Glutamatergic neuron (in vitro differentiated cells): ENCODE measurements around the gene RPS6KA5. TPM values are rescaled to one million over a fixed set of nuclear protein-coding genes. Genes with fewer than 3 reads are reported as not detected.

Experiments used
- DNase-seq: peaks from one replicate; pipeline ENCODE4 v3.0.0; 2022
- H3K27ac Mint-ChIP-seq: one replicate; pipeline ENCODE4 v1.8.0; 2020; ENCODE audit warnings: mild to moderate bottlenecking, mixed read lengths, inconsistent platforms; ENCODE audit not compliant: unreplicated experiment
- H3K27me3 Mint-ChIP-seq: one replicate; pipeline ENCODE4 v1.8.0; 2020; ENCODE audit warnings: mild to moderate bottlenecking, moderate library complexity, mixed read lengths, inconsistent platforms; ENCODE audit not compliant: unreplicated experiment
- H3K36me3 Mint-ChIP-seq: one replicate; pipeline ENCODE4 v1.8.0; 2020; ENCODE audit warnings: mild to moderate bottlenecking, mixed read lengths, inconsistent platforms; ENCODE audit not compliant: unreplicated experiment
- H3K4me1 Mint-ChIP-seq: one replicate; pipeline ENCODE4 v1.8.0; 2020; ENCODE audit warnings: mild to moderate bottlenecking, low read depth, mixed read lengths, inconsistent platforms; ENCODE audit not compliant: unreplicated experiment
- H3K4me3 Mint-ChIP-seq: one replicate; pipeline ENCODE4 v1.8.0; 2020; ENCODE audit warnings: mild to moderate bottlenecking, mixed read lengths, inconsistent platforms; ENCODE audit not compliant: unreplicated experiment
- H3K9me3 Mint-ChIP-seq: one replicate; pipeline ENCODE4 v1.8.0; 2020; ENCODE audit warnings: mild to moderate bottlenecking, moderate library complexity, mixed read lengths, inconsistent platforms; ENCODE audit not compliant: unreplicated experiment
- total RNA-seq: library from RNA; stranded (reverse); fragmentation: NEBNext Ultra II Directional; extraction: Animal tissue kit (Norgen Biotek cat#: 25700); gene quantifications from one replicate; pipeline ENCODE4 v1.2.1, GENCODE V29; 2021; ENCODE audit not compliant: unreplicated experiment
- TF ChIP-seq, protein P1 (sequence below): fragments of 200-600 bp; sonication (generic); IDR thresholded peaks from one replicate; pipeline ENCODE4 v1.5.0; 2021; ENCODE audit not compliant: partially characterized antibody, unreplicated experiment

RPS6KA5 gene
- total RNA-seq, 1 donor from 2014 or later: 3.8 TPM

DNA sequence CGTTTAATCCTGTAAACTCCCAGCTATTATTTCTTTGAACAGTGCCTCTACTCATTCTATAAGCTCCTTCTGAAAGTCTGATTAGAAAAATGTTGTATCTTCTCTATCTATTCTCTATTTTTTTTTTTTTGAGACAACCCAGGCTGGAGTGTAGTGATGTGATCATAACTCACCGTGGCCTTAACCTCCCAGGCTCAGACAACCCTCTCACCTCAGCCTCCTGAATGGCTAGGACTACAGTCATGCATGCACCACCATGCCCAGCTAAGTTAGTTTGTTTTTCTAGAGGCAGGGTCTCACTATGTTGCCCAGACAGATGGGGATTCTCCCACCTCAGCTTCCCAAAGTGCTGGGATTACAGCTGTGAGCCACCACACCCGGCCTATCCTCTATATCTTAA, 66.6 kb downstream of the RPS6KA5 start:
- H3K4me1 Mint-ChIP-seq: no peaks in the 10 kb centered on the region
- H3K27me3 Mint-ChIP-seq: no peaks in the 10 kb centered on the region
- no peak overlapping the region for H3K27ac Mint-ChIP-seq
- H3K4me3 Mint-ChIP-seq: no peak overlapping the region
- no peak for DNase-seq
- TF ChIP-seq, protein P1, sequence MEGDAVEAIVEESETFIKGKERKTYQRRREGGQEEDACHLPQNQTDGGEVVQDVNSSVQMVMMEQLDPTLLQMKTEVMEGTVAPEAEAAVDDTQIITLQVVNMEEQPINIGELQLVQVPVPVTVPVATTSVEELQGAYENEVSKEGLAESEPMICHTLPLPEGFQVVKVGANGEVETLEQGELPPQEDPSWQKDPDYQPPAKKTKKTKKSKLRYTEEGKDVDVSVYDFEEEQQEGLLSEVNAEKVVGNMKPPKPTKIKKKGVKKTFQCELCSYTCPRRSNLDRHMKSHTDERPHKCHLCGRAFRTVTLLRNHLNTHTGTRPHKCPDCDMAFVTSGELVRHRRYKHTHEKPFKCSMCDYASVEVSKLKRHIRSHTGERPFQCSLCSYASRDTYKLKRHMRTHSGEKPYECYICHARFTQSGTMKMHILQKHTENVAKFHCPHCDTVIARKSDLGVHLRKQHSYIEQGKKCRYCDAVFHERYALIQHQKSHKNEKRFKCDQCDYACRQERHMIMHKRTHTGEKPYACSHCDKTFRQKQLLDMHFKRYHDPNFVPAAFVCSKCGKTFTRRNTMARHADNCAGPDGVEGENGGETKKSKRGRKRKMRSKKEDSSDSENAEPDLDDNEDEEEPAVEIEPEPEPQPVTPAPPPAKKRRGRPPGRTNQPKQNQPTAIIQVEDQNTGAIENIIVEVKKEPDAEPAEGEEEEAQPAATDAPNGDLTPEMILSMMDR: no peak
- no peaks in the 10 kb centered on the region for H3K9me3 Mint-ChIP-seq
- H3K36me3 Mint-ChIP-seq: peaks cover 4% of the 10 kb centered on the region

DNA sequence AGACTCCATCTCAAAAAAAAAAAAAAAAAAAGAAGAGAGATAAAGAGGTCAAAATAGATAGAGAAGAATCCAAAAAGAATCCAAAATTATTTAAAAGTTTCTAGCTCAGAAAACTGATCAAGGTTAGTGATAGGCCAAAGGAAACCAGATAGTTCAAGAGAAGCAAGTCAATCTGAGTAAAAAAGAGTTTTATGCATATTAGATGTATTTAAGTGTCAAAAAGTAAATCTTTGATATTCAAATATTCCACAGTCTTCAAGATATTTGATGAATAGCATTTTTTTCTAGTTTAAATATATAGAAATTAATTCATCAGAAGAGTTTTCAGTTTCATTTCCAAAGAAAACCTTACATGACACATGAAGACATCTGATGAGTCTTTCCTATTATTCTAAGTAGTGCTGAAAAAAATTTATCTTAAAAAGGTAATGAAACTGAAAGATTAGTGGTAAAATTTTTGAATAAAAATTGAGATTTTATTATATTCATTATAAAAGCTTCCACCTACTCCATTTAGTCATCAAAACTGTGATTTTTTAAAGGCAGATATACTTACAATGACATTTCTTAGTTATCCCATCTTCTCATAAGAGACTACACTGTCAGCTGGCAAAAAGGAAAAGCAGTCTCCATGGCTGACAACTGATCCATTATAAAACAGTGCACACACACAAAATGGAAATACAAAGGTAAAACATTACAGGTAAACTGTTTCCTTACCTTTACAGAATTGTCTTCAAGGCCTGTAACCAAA, 68.6 kb downstream of the RPS6KA5 start:
- TF ChIP-seq, protein P1: no peak
- H3K9me3 Mint-ChIP-seq: no peaks in the 10 kb centered on the region
- no peaks in the 10 kb centered on the region for H3K4me1 Mint-ChIP-seq
- no peak overlapping the region for H3K27ac Mint-ChIP-seq
- no peak overlapping the region for H3K4me3 Mint-ChIP-seq
- H3K36me3 Mint-ChIP-seq: peaks cover 4% of the 10 kb centered on the region
- DNase-seq: no peak
- H3K27me3 Mint-ChIP-seq: no peaks in the 10 kb centered on the region

DNA sequence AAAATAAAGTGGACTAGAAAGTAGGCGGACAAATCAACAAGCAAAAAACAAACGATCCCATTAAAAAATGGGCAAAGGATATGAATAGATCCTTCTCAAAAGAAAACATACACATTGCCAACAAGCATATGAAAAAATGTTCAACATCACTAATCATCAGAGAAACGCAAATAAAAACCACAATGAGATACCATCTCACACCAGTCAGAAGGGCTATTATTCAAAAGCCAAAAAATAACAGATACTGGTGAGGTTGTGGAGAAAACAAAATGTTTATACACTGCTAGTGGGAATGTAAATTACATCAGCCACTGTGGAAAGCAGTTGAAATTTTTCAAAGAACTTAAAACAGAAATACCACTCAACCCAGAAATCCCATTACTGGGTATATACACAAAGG, 70.3 kb downstream of the RPS6KA5 start:
- no peak overlapping the region for H3K4me3 Mint-ChIP-seq
- H3K4me1 Mint-ChIP-seq: no peaks in the 10 kb centered on the region
- H3K36me3 Mint-ChIP-seq: peaks cover 4% of the 10 kb centered on the region
- TF ChIP-seq, protein P1: no peak
- H3K27ac Mint-ChIP-seq: no peak overlapping the region
- no peaks in the 10 kb centered on the region for H3K9me3 Mint-ChIP-seq
- DNase-seq: no peak
- H3K27me3 Mint-ChIP-seq: peaks cover 2% of the 10 kb centered on the region

DNA sequence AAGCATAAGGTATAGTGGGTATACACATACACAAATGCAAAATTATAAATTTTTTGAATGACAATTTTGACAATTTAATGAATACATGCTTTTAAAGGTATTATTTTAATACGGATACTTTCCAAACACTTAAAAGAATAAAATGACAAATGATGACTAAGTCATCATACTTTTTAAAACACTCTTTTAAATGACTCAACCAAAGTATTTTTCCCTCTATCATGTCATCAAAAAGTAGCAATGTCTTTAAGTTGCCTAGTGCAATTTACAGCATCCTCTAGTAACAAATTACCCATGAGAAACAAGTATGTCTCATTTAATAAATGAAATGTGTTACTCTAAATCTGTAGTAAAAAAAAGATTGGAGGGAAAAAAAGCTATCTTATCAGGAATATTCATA, 73.3 kb downstream of the RPS6KA5 start:
- TF ChIP-seq, protein P1: no peak
- H3K4me3 Mint-ChIP-seq: no peak overlapping the region
- H3K36me3 Mint-ChIP-seq: no peaks in the 10 kb centered on the region
- H3K4me1 Mint-ChIP-seq: no peaks in the 10 kb centered on the region
- peaks cover 2% of the 10 kb centered on the region for H3K27me3 Mint-ChIP-seq
- DNase-seq: no peak
- H3K9me3 Mint-ChIP-seq: no peaks in the 10 kb centered on the region
- H3K27ac Mint-ChIP-seq: no peak overlapping the region

DNA sequence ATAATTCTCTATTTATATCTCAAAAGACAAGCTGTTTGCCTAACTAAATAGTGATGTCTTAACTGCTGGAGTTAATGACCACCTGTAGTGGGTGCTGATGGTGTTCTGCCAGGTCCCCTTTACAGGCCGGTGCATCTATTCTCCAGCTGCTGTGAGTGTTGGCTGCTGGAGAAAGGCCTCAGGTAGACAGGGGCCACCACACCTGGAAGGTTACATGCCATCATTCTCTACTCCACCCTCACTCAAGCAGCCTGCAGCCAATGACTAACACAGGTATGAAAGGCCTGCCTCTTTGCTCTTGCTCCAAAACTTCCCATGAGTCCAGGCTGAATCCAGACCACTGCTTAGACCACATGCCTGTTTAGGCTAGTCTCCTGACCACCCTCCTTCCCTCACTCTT, 73.9 kb downstream of the RPS6KA5 start:
- Mint-ChIP-seq H3K36me3 (no peaks in the 10 kb centered on the region), H3K9me3 (no peaks in the 10 kb centered on the region), H3K27ac (no peak overlapping the region), H3K4me3 (no peak overlapping the region), H3K4me1 (no peaks in the 10 kb centered on the region), H3K27me3 (peaks cover 2% of the 10 kb centered on the region)
- TF ChIP-seq, protein P1: no peak
- no peak for DNase-seq
